Osteocyte (in vitro differentiated cells): Measurements from ENCODE around the gene ZNF771. TPM values are rescaled to one million over a fixed set of nuclear protein-coding genes. Genes with fewer than 3 reads are reported as not detected.
A peak's percentile ranks its signal among the peaks of the same experiment; 100 is the strongest.

Experiments
- DNase-seq: peaks from one replicate; pipeline ENCODE4 v3.0.0; 2021; ENCODE audit warnings: mixed read lengths; ENCODE audit not compliant: unreplicated experiment; ENCODE audit errors: extremely low spot score
- H3K27ac Mint-ChIP-seq: one replicate; pipeline ENCODE4 v1.8.0; 2021; ENCODE audit warnings: mild to moderate bottlenecking, mixed read lengths; ENCODE audit not compliant: unreplicated experiment
- H3K27me3 Mint-ChIP-seq: one replicate; pipeline ENCODE4 v1.8.0; 2021; ENCODE audit warnings: mixed read lengths; ENCODE audit not compliant: unreplicated experiment
- H3K36me3 Mint-ChIP-seq: one replicate; pipeline ENCODE4 v1.8.0; 2021; ENCODE audit warnings: mixed read lengths; ENCODE audit not compliant: unreplicated experiment
- H3K4me1 Mint-ChIP-seq: one replicate; pipeline ENCODE4 v1.8.0; 2021; ENCODE audit warnings: mixed read lengths; ENCODE audit not compliant: unreplicated experiment
- H3K4me3 Mint-ChIP-seq: one replicate; pipeline ENCODE4 v1.8.0; 2021; ENCODE audit warnings: mild to moderate bottlenecking, moderate library complexity, mixed read lengths; ENCODE audit not compliant: unreplicated experiment
- H3K9me3 Mint-ChIP-seq: one replicate; pipeline ENCODE4 v1.8.0; 2021; ENCODE audit warnings: mixed read lengths; ENCODE audit not compliant: unreplicated experiment
- CTCF ChIP-seq: fragments of 200-600 bp; sonication (generic); IDR thresholded peaks from 2 replicates; pipeline ENCODE4 v1.5.0; 2021; ENCODE audit warnings: antibody characterized with exemption, mild to moderate bottlenecking, moderate library complexity
- total RNA-seq: library from RNA; stranded (reverse); gene quantifications from 2 replicates; pipeline ENCODE4 v1.2.1, GENCODE V29; 2021

The ZNF771 gene
- total RNA-seq, 1 donor from 2014 or later = 12.6 TPM

GRCh38 chr16:30370456-30371247, 36.8 kb upstream of the ZNF771 start, which contains the start of gene TBC1D10B:
Gene TBC1D10B, minus strand, starts transcription at chr16:30370494. Its CDS starts 311 bp downstream, at chr16:30370183.
- DNase-seq = peak; percentile 100
- peak; percentile 46 for TF ChIP-seq CTCF
- no peaks in the 10 kb centered on the region for H3K27me3 Mint-ChIP-seq
- peak within 1 kb of the TSS; percentile 85 for H3K4me3 Mint-ChIP-seq
- peaks cover 7% of the 10 kb centered on the region for H3K36me3 Mint-ChIP-seq
- peaks cover 40% of the 10 kb centered on the region for H3K4me1 Mint-ChIP-seq
- no peaks in the 10 kb centered on the region for H3K9me3 Mint-ChIP-seq
- peak within 1 kb of the TSS; percentile 93 for H3K27ac Mint-ChIP-seq

GRCh38 chr16:30371248-30371816, 36.1 kb upstream of the ZNF771 start:
- Mint-ChIP-seq H3K27ac (peak overlapping the region; percentile 93), H3K4me3 (peak overlapping the region; percentile 74), H3K9me3 (no peaks in the 10 kb centered on the region), H3K4me1 (peaks cover 38% of the 10 kb centered on the region), H3K36me3 (peaks cover 6% of the 10 kb centered on the region), H3K27me3 (no peaks in the 10 kb centered on the region)
- DNase-seq = no peak
- no peak for TF ChIP-seq CTCF

- Mint-ChIP-seq H3K4me3 (peak overlapping the region; percentile 23), H3K27ac (peak overlapping the region; percentile 93), H3K27me3 (no peaks in the 10 kb centered on the region), H3K4me1 (peaks cover 32% of the 10 kb centered on the region), H3K36me3 (peaks cover 3% of the 10 kb centered on the region), H3K9me3 (no peaks in the 10 kb centered on the region)
- no peak for TF ChIP-seq CTCF
- no peak for DNase-seq
These were observed 35.2 kb upstream of the ZNF771 start for GRCh38 chr16:30372038-30372712.

GRCh38 chr16:30372725-30373124, 34.7 kb upstream of the ZNF771 start:
- no peak overlapping the region for H3K27ac Mint-ChIP-seq
- H3K4me1 Mint-ChIP-seq = peaks cover 32% of the 10 kb centered on the region
- no peak for DNase-seq
- no peaks in the 10 kb centered on the region for H3K9me3 Mint-ChIP-seq
- no peaks in the 10 kb centered on the region for H3K36me3 Mint-ChIP-seq
- no peaks in the 10 kb centered on the region for H3K27me3 Mint-ChIP-seq
- TF ChIP-seq CTCF = no peak
- peak overlapping the region; percentile 33 for H3K4me3 Mint-ChIP-seq

GRCh38 chr16:30374538-30374937, 32.9 kb upstream of the ZNF771 start, which contains the start of gene MYL11:
Gene MYL11, plus strand, starts transcription at chr16:30374802. Its CDS starts 56 bp downstream, at chr16:30374858.
- Mint-ChIP-seq H3K9me3 (no peaks in the 10 kb centered on the region), H3K27me3 (no peaks in the 10 kb centered on the region), H3K27ac (no peak within 1 kb of the TSS), H3K4me1 (peaks cover 32% of the 10 kb centered on the region), H3K4me3 (no peak within 1 kb of the TSS), H3K36me3 (no peaks in the 10 kb centered on the region)
- TF ChIP-seq CTCF = no peak
- DNase-seq = no peak
